ENCODE data around the gene DNAJC4. TPM values are rescaled to one million over a fixed set of nuclear protein-coding genes. Genes with fewer than 3 reads are reported as not detected.

Gene DNAJC4
- total and polyA plus RNA-seq, 9 of the 15 experiments (the other 6 are each of a cell fraction or from before 2014, with no cell fraction given): 4.0 to 32.6 (median 19.9) TPM

- TF ChIP-seq VEZF1 (CRISPR knock-in tag; IDR thresholded peaks at IDR 0.05) (peak; percentile 72), POLR2A (conservative IDR thresholded peaks at IDR 0.05) (peak; percentile 81), ZBTB43 (CRISPR knock-in tag; IDR thresholded peaks at IDR 0.05) (no peak), RBFOX2 (IDR thresholded peaks at IDR 0.05; ENCODE audit: low read depth, low read length) (peak; percentile 86), BDP1 (IDR thresholded peaks at IDR 0.05; ENCODE audit: insufficient read depth, insufficient read length) (no peak), AFF4 (CRISPR knock-in tag; IDR thresholded peaks at IDR 0.05) (peak; percentile 54; the same call in 1 of the 2 replicates), KAT2B (IDR thresholded peaks at IDR 0.05; ENCODE audit: low read depth, low read length) (no peak), SOX6 (IDR thresholded peaks at IDR 0.05) (peak; percentile 10; the same call in 1 of the 2 replicates), MYNN (IDR thresholded peaks at IDR 0.05) (0 out of 2 replicates have a peak, but pooled peaks have one; percentile 19), MYNN (CRISPR knock-in tag; IDR thresholded peaks at IDR 0.05) (no peak), TAF1 (IDR thresholded peaks at IDR 0.05; ENCODE audit: control insufficient read depth, extremely low read depth, insufficient read depth, low read length, severe bottlenecking) (peak; percentile 69), NFIC (IDR thresholded peaks at IDR 0.05) (0 out of 2 replicates have a peak, but pooled peaks have one; percentile 33), POLR3G (IDR thresholded peaks at IDR 0.05; ENCODE audit: extremely low read depth, insufficient read length, insufficient replicate concordance) (no peak), RBM22 (IDR thresholded peaks at IDR 0.05; ENCODE audit: low read depth, low read length, poor library complexity, severe bottlenecking) (no peak), ZBTB17 (CRISPR knock-in tag; IDR thresholded peaks at IDR 0.05) (no peak), ZNF445 (CRISPR knock-in tag; IDR thresholded peaks at IDR 0.05; ENCODE audit: low read depth) (no peak), PHF8 (IDR thresholded peaks at IDR 0.05; ENCODE audit: borderline replicate concordance, low read length) (peak; percentile 81; the same call in 1 of the 2 replicates), ZBTB1 (CRISPR knock-in tag; IDR thresholded peaks at IDR 0.05; ENCODE audit: borderline replicate concordance, low read depth) (peak; percentile 45; the same call in 1 of the 2 replicates), E2F1 (CRISPR knock-in tag; IDR thresholded peaks at IDR 0.05) (peak; percentile 66)
These were observed 4.5 kb upstream of the DNAJC4 start, which contains the start of the genes NUDT22 and TRPT1 (continued) for GRCh38 chr11:64225608-64226506.
